HEK293 (cell line): ENCODE results near the gene NOL9.

ENCODE experiments used
- CTCF ChIA-PET: fragments of 350-600 bp; formaldehyde crosslinking; extraction: SDS; loops from one replicate; lab custom pipeline; 2021; ENCODE audit warnings: antibody characterized with exemption; lab: Yijun Ruan, JAX
- POLR2A ChIA-PET: fragments of 300-600 bp; formaldehyde crosslinking; extraction: SDS; loops from one replicate; lab custom pipeline; 2020; ENCODE audit warnings: antibody characterized with exemption, inconsistent platforms; lab: Yijun Ruan, JAX
- H3K27ac ChIP-seq: fragments of 200-500 bp; sonication (Bioruptor generic); 2 replicates; pipeline ENCODE4 v1.5.1; 2014; ENCODE audit warnings: low read depth, low read length, control low read depth, inconsistent platforms; ENCODE audit errors: extremely low read depth
- H3K36me3 ChIP-seq, 2 experiments: fragments of 200-500 bp in 1 of 2; sonication (Bioruptor generic) in 1 of 2; 1 replicate in 1 of 2; 2 replicates in 1 of 2; pipeline ENCODE4 v1.5.1; 2014 to 2017; ENCODE audit warnings: inconsistent platforms in 2 of 2, low read length in 2 of 2; ENCODE audit not compliant: control insufficient read depth in 2 of 2, insufficient read depth in 1 of 2
- H3K4me1 ChIP-seq: fragments of 200-500 bp; sonication (Bioruptor generic); 2 replicates; pipeline ENCODE4 v1.5.1; 2014; ENCODE audit warnings: mild to moderate bottlenecking, low read length, inconsistent platforms; ENCODE audit not compliant: control insufficient read depth, insufficient read depth
- H3K4me3 ChIP-seq: 2 replicates; pipeline ENCODE4 v1.5.1; 2011; ENCODE audit warnings: low read depth, mild to moderate bottlenecking, control low read depth, low read length, moderate library complexity
- H3K9me3 ChIP-seq: fragments of 200-500 bp; sonication (Bioruptor generic); 2 replicates; pipeline ENCODE4 v1.5.1; 2014; ENCODE audit warnings: low read depth, low read length, inconsistent platforms; ENCODE audit not compliant: control insufficient read depth, insufficient read depth
- HOXA7 ChIP-seq: sonication (generic); formaldehyde crosslinking; IDR thresholded peaks from 2 replicates; pipeline ENCODE4 v1.8.1; 2022; ENCODE audit warnings: missing genetic modification reagents, borderline replicate concordance
- KLF17 ChIP-seq: fragments of 450-650 bp; formaldehyde crosslinking; IDR thresholded peaks from 2 replicates; pipeline ENCODE4 v1.5.1; 2016; ENCODE audit warnings: missing biosample characterization, missing genetic modification characterization
- OSR2 ChIP-seq: fragments of 450-650 bp; formaldehyde crosslinking; IDR thresholded peaks from 2 replicates; pipeline ENCODE4 v1.5.1; 2016; ENCODE audit warnings: missing biosample characterization, missing genetic modification characterization
- REPIN1 ChIP-seq: fragments of 450-650 bp; formaldehyde crosslinking; IDR thresholded peaks from 2 replicates; pipeline ENCODE4 v1.5.1; 2017; ENCODE audit warnings: missing biosample characterization, missing genetic modification characterization, low read depth
- ZBTB7A ChIP-seq: fragments of 450-650 bp; formaldehyde crosslinking; IDR thresholded peaks from 2 replicates; pipeline ENCODE4 v1.5.1; 2016; ENCODE audit warnings: low read depth, missing biosample characterization, missing genetic modification characterization
- ZFP41 ChIP-seq: fragments of 450-650 bp; formaldehyde crosslinking; IDR thresholded peaks from 2 replicates; pipeline ENCODE4 v1.5.1; 2016; ENCODE audit warnings: missing biosample characterization, missing genetic modification characterization, borderline replicate concordance
- ZNF138 ChIP-seq: fragments of 450-650 bp; formaldehyde crosslinking; IDR thresholded peaks from 2 replicates; pipeline ENCODE4 v1.5.1; 2016; ENCODE audit warnings: missing biosample characterization, missing genetic modification characterization, borderline replicate concordance
- ZNF148 ChIP-seq: fragments of 450-650 bp; formaldehyde crosslinking; IDR thresholded peaks from 2 replicates; pipeline ENCODE4 v1.5.0; 2017; ENCODE audit warnings: missing biosample characterization, missing genetic modification characterization, borderline replicate concordance
- ZNF19 ChIP-seq: fragments of 450-650 bp; formaldehyde crosslinking; IDR thresholded peaks from 2 replicates; pipeline ENCODE4; 2016; ENCODE audit warnings: missing biosample characterization, missing genetic modification characterization, low read depth
- ZNF24 ChIP-seq: fragments of 450-650 bp; formaldehyde crosslinking; IDR thresholded peaks from 2 replicates; pipeline ENCODE4 v1.5.1; 2016; ENCODE audit warnings: missing biosample characterization, missing genetic modification characterization
- ZNF311 ChIP-seq: fragments of 450-650 bp; formaldehyde crosslinking; IDR thresholded peaks from 2 replicates; pipeline ENCODE4 v1.5.1; 2017; ENCODE audit warnings: missing biosample characterization, missing genetic modification characterization, borderline replicate concordance
- ZNF354C ChIP-seq: fragments of 450-650 bp; formaldehyde crosslinking; IDR thresholded peaks from 2 replicates; pipeline ENCODE4 v1.5.1; 2016; ENCODE audit warnings: missing biosample characterization, missing genetic modification characterization, low read depth, borderline replicate concordance
- ZNF362 ChIP-seq: fragments of 450-650 bp; formaldehyde crosslinking; IDR thresholded peaks from 2 replicates; pipeline ENCODE4 v1.5.1; 2016; ENCODE audit warnings: missing biosample characterization, missing genetic modification characterization
- ZNF404 ChIP-seq: fragments of 450-650 bp; formaldehyde crosslinking; IDR thresholded peaks from 2 replicates; pipeline ENCODE4 v1.5.1; 2017; ENCODE audit warnings: missing biosample characterization, missing genetic modification characterization
- ZNF555 ChIP-seq: fragments of 450-650 bp; formaldehyde crosslinking; conservative IDR thresholded peaks from 2 replicates; pipeline ENCODE4 v1.5.1; 2017; ENCODE audit warnings: missing biosample characterization, mild to moderate bottlenecking, missing genetic modification characterization, inconsistent platforms
- ZNF600 ChIP-seq: fragments of 450-650 bp; formaldehyde crosslinking; IDR thresholded peaks from 2 replicates; pipeline ENCODE4 v1.5.1; 2016; ENCODE audit warnings: missing biosample characterization, missing genetic modification characterization
- ZNF660 ChIP-seq: fragments of 450-650 bp; IDR thresholded peaks from 2 replicates; pipeline ENCODE4 v1.5.1; 2018; ENCODE audit warnings: missing biosample characterization, mild to moderate bottlenecking, missing genetic modification characterization
- TF ChIP-seq, protein P1 (sequence below): fragments of 450-650 bp; formaldehyde crosslinking; IDR thresholded peaks from 2 replicates; pipeline ENCODE4 v1.5.1; 2016; ENCODE audit warnings: missing biosample characterization, missing genetic modification characterization
- TF ChIP-seq, protein P2 (sequence below): fragments of 450-650 bp; formaldehyde crosslinking; IDR thresholded peaks from 2 replicates; pipeline ENCODE4 v1.5.1; 2016; ENCODE audit warnings: missing biosample characterization, missing genetic modification characterization
- TF ChIP-seq, protein P3 (sequence below): fragments of 450-650 bp; formaldehyde crosslinking; IDR thresholded peaks from 2 replicates; pipeline ENCODE4 v1.5.1; 2017; ENCODE audit warnings: missing biosample characterization, missing genetic modification characterization
- TF ChIP-seq, protein P4 (sequence below): fragments of 450-650 bp; formaldehyde crosslinking; IDR thresholded peaks from 2 replicates; pipeline ENCODE4 v1.5.1; 2016; ENCODE audit warnings: missing biosample characterization, missing genetic modification characterization

The NOL9 gene

GRCh38 chr1:6491966-6492365, 62.3 kb downstream of the NOL9 start (continued):
- TF ChIP-seq ZNF600 (tag by site-specific recombination) = no peak
- TF ChIP-seq ZNF362 (tag by site-specific recombination) = no peak

- no peaks in the 10 kb centered on the region for H3K4me1 ChIP-seq
- peaks cover 0 to 3% of the 10 kb centered on the region in 2 experiments; a peak in 1 of 3 replicates for H3K36me3 ChIP-seq
- peak within 1 kb of the TSS; percentile 67; the same call in 1 of the 2 replicates for H3K27ac ChIP-seq
- ChIA-PET POLR2A (interaction anchor here (0.8 to 1.4 kb wide), 2 partner anchors 8 to 10 kb away, joined by 3 to 4 read pairs; no protein-coding TSS in a partner anchor), CTCF (interaction anchor here (0.8 to 3.6 kb wide), 8 partner anchors 8 to 294 kb away, joined by 3 to 40 read pairs (median 4); partner anchors contain the start of gene CAMTA1)
- peak within 1 kb of the TSS; percentile 72 for H3K4me3 ChIP-seq
- H3K9me3 ChIP-seq = no peaks in the 10 kb centered on the region
- no peak for TF ChIP-seq ZNF19
- TF ChIP-seq ZNF138 (tag by site-specific recombination) = no peak
- TF ChIP-seq OSR2 (tag by site-specific recombination) = no peak
- no peak for TF ChIP-seq REPIN1
- TF ChIP-seq ZNF555 (tag by site-specific recombination) = no peak
- peak; percentile 64; the same call in 1 of the 2 replicates for TF ChIP-seq ZNF24 (tag by site-specific recombination)
- TF ChIP-seq, protein P1, sequence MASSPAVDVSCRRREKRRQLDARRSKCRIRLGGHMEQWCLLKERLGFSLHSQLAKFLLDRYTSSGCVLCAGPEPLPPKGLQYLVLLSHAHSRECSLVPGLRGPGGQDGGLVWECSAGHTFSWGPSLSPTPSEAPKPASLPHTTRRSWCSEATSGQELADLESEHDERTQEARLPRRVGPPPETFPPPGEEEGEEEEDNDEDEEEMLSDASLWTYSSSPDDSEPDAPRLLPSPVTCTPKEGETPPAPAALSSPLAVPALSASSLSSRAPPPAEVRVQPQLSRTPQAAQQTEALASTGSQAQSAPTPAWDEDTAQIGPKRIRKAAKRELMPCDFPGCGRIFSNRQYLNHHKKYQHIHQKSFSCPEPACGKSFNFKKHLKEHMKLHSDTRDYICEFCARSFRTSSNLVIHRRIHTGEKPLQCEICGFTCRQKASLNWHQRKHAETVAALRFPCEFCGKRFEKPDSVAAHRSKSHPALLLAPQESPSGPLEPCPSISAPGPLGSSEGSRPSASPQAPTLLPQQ (tag by site-specific recombination) = no peak
- TF ChIP-seq ZNF404 (tag by site-specific recombination) = no peak
- no peak for TF ChIP-seq ZNF148
- TF ChIP-seq, protein P2, sequence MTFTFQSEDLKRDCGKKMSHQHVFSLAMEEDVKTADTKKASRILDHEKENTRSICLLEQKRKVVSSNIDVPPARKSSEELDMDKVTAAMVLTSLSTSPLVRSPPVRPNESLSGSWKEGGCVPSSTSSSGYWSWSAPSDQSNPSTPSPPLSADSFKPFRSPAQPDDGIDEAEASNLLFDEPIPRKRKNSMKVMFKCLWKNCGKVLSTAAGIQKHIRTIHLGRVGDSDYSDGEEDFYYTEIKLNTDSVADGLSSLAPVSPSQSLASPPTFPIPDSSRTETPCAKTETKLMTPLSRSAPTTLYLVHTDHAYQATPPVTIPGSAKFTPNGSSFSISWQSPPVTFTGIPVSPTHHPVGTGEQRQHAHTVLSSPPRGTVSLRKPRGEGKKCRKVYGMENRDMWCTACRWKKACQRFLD (tag by site-specific recombination) = no peak
- no peak for TF ChIP-seq ZFP41
- TF ChIP-seq ZNF311 (tag by site-specific recombination) = no peak
- no peak for TF ChIP-seq HOXA7 (CRISPR knock-in tag)
- TF ChIP-seq ZNF354C (tag by site-specific recombination) = no peak
- TF ChIP-seq ZBTB7A (tag by site-specific recombination) = no peak
- peak; percentile 100 for TF ChIP-seq KLF17 (tag by site-specific recombination)
- no peak for TF ChIP-seq ZNF660 (tag by site-specific recombination)
- TF ChIP-seq, protein P3, sequence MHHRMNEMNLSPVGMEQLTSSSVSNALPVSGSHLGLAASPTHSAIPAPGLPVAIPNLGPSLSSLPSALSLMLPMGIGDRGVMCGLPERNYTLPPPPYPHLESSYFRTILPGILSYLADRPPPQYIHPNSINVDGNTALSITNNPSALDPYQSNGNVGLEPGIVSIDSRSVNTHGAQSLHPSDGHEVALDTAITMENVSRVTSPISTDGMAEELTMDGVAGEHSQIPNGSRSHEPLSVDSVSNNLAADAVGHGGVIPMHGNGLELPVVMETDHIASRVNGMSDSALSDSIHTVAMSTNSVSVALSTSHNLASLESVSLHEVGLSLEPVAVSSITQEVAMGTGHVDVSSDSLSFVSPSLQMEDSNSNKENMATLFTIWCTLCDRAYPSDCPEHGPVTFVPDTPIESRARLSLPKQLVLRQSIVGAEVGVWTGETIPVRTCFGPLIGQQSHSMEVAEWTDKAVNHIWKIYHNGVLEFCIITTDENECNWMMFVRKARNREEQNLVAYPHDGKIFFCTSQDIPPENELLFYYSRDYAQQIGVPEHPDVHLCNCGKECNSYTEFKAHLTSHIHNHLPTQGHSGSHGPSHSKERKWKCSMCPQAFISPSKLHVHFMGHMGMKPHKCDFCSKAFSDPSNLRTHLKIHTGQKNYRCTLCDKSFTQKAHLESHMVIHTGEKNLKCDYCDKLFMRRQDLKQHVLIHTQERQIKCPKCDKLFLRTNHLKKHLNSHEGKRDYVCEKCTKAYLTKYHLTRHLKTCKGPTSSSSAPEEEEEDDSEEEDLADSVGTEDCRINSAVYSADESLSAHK = no peak; the same call in 1 of the 2 replicates
- TF ChIP-seq, protein P4, sequence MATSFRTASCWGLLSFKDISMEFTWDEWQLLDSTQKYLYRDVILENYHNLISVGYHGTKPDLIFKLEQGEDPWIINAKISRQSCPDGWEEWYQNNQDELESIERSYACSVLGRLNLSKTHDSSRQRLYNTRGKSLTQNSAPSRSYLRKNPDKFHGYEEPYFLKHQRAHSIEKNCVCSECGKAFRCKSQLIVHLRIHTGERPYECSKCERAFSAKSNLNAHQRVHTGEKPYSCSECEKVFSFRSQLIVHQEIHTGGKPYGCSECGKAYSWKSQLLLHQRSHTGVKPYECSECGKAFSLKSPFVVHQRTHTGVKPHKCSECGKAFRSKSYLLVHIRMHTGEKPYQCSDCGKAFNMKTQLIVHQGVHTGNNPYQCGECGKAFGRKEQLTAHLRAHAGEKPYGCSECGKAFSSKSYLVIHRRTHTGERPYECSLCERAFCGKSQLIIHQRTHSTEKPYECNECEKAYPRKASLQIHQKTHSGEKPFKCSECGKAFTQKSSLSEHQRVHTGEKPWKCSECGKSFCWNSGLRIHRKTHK (tag by site-specific recombination) = no peak
These were observed 62.8 kb downstream of the NOL9 start, which contains the start of gene PLEKHG5 for GRCh38 chr1:6491480-6491962. PLEKHG5 (minus strand) TSS chr1:6491667; CDS start chr1:6477571, 14,096 bp downstream.
